Choroid plexus epithelial cell (primary cell): ENCODE results near the gene OR6Q1.

Source experiments
- DNase-seq: peaks from one replicate; pipeline ENCODE4 v3.0.0-alpha.2; 2010; ENCODE audit warnings: low read depth
- H3K4me3 ChIP-seq: 2 replicates; pipeline ENCODE4 v1.5.1; 2011; ENCODE audit warnings: low read depth, mild to moderate bottlenecking, control low read depth, low read length, moderate library complexity
- TF ChIP-seq, protein P1 (sequence below): conservative IDR thresholded peaks from 2 replicates; pipeline ENCODE4 v1.5.1; 2011; ENCODE audit warnings: low read depth, mild to moderate bottlenecking, control low read depth, inconsistent platforms, low read length, moderate library complexity

OR6Q1 gene

DNA sequence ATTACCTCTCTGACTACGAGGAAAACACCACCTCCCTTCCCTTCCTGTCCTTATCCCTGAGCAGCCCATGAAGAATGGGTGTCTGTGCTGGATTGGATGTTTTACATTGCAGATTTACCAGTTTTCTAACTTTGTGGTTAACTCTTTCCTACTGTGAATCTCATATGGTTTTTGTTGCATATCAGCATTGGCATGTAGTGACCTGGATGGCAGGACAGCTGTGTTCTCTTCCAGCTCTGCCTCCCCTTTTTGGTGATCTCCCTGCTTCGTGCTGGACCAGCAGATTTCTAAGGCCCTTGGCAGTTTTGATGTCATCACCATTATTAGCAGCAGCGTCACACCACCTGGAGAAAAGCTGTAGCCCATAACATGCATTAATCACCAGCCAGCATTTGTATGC is 26.7 kb downstream of the OR6Q1 start:
- no peak overlapping the region for H3K4me3 ChIP-seq
- TF ChIP-seq, protein P1, sequence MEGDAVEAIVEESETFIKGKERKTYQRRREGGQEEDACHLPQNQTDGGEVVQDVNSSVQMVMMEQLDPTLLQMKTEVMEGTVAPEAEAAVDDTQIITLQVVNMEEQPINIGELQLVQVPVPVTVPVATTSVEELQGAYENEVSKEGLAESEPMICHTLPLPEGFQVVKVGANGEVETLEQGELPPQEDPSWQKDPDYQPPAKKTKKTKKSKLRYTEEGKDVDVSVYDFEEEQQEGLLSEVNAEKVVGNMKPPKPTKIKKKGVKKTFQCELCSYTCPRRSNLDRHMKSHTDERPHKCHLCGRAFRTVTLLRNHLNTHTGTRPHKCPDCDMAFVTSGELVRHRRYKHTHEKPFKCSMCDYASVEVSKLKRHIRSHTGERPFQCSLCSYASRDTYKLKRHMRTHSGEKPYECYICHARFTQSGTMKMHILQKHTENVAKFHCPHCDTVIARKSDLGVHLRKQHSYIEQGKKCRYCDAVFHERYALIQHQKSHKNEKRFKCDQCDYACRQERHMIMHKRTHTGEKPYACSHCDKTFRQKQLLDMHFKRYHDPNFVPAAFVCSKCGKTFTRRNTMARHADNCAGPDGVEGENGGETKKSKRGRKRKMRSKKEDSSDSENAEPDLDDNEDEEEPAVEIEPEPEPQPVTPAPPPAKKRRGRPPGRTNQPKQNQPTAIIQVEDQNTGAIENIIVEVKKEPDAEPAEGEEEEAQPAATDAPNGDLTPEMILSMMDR: no peak
- no peak for DNase-seq

DNA sequence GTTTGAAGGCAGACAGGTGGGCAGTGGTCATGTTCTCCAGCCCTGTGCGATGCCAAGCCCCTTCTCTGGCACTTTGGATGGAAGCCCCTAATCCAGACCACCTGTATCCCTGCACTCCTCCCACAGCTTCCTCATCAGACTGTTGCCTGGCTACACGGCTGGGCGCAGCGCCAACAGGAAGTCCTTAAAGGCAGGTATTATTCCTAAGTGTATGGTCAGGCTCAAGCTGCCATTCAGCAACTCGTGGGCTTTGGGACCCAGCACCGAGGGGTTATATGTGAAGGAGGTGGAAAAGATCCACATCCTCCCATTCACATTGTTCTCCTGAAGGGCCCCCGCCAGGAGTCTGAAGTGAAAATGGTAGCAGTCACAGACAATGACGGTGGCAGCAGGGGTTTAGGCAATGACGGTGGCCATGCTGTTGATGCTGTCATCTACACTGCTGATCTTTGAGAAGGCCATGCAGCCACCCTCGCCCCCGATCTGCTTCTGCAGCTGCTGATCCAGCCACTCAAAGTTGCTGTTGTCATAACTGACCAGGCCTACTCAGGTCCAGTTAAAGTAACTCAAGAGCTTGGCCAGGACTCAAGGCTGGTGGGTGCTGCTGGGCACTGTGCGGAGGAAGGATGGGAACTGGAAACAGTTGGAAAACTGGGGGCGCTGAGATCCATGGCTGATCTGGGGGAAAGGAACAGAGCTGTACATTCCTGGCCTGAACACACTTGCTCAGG is 27.7 kb downstream of the OR6Q1 start:
- H3K4me3 ChIP-seq: no peak overlapping the region
- no peak for DNase-seq
- TF ChIP-seq, protein P1: no peak

DNA sequence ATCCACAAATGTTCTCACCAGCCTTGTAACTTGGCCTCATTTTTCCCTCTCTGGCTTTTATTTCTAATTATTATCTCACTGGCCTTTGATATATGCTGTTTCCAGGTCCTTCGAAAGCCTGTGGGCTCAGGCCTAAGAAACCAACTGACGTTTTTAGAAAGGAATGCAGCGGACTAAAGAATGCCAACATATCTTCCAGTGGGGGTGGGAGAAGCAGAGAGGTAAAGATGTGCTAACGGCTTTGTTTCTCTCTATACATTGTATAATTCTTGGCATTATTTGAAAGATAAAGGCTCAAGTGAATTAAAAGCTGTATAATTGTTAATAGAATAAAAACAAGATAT is 28.2 kb downstream of the OR6Q1 start:
- H3K4me3 ChIP-seq: no peak overlapping the region
- peak; percentile 71 for DNase-seq
- TF ChIP-seq, protein P1: no peak

DNA sequence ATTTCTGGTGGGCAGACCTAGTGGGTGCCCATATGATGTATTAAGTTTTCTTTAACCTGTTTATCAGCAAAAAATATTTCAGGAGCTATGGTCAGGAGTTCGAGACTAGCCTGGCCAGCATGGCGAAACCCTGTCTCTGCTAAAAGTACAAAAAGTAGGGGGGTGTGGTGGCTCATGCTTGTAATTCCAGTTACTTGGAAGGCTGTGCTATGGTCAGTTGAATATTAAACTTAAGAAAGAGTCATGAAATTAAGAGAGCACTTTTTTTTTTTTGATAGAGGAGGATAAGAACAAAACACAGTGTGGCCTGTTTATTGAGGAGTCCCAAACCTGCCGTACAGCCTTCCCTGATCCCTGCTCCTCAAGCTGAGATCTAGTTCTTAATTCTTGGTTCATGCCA is 29.8 kb downstream of the OR6Q1 start:
- no peak overlapping the region for H3K4me3 ChIP-seq
- no peak for DNase-seq
- TF ChIP-seq, protein P1: no peak

DNA sequence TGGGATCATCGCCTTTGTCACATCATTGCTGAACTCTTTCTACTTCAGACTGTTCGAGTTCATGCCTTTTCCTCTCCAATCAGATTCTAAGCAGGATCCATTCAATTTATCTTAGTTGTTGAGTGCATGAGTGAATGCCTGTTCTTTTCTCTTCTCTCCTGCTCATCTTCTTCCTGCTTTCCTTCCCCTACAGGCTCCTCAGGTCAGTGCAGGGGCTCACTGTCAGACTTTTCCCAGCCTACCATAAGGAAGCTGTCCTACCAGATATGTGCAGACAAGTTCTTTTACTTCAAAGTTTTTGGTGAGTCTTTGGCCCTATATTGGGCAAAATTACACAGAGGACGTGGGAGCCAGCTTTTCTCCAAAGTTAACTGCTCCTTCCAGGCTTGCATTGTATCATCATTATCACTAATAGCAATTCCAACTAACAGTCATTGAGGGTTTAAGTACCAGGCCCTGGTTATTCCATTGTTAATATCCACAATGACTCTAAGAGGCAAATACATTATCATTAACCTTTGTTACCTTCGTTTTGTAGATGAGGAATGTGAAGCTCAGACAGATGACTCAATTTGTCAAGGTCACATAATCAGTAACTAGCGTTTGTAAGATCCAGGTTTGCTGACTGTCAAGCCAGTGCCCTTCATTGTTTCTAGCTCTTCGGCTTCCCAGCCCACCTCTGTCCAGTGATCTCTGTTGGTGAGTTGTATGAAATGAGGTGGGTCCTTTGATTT is 30.4 kb downstream of the OR6Q1 start:
- H3K4me3 ChIP-seq: no peak overlapping the region
- no peak for DNase-seq
- TF ChIP-seq, protein P1: no peak

DNA sequence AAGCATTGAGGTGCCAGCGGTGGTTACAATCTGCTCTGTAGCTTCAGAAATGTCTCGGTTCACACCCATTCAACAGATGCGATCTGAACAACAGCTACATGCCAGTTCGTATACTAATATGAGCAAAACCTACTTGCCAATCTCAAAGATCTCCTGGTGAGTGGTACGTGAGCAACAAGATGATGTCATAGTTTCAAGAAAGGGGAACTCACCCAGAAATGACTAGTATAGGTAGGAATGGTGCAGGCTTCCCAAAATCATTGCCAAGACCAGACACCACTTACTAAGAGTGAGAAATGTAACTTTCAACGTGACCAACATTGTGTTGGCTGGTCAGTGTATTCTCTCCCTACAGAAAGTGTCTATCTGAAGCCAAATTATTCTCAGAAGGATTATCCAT is 31.1 kb downstream of the OR6Q1 start:
- TF ChIP-seq, protein P1: no peak
- no peak overlapping the region for H3K4me3 ChIP-seq
- no peak for DNase-seq

DNA sequence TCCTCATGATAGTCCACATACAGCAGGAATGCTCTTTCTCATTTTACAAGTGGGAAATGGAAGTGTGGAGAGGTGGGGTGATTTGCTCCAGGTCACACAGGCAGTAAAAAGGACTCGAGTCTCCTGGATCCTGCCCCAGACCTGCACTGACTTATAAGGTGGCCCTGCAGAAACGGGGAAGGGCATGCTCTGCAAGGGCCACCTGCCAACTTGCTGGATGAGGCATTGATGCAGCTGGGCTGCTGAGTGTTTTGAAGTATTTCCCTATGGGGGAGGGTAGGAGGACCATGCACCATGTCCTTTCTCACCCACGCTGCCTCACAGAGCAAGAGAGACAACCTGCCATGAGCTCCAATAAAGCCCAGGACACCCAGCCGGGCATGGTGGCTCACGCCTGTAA is 36.9 kb downstream of the OR6Q1 start:
- no peak for DNase-seq
- H3K4me3 ChIP-seq: no peak overlapping the region
- TF ChIP-seq, protein P1: no peak
